ENCODE measurements around the gene HSD11B1L. TPM values are rescaled to one million over a fixed set of nuclear protein-coding genes. Genes with fewer than 3 reads are reported as not detected.
A peak's percentile ranks its signal among the peaks of the same experiment; 100 is the strongest.

HSD11B1L gene
- total RNA-seq, 1 donor from 2014 or later: 8.4 TPM

- Mint-ChIP-seq H3K36me3 (ENCODE audit: low read depth, unreplicated experiment) (peaks cover 9% of the 10 kb centered on the region), H3K27me3 (ENCODE audit: low read depth, unreplicated experiment) (no peaks in the 10 kb centered on the region), H3K4me1 (ENCODE audit: low read depth, unreplicated experiment) (peaks cover 4% of the 10 kb centered on the region), H3K27ac (ENCODE audit: unreplicated experiment) (no peak overlapping the region), H3K9me3 (ENCODE audit: unreplicated experiment) (no peaks in the 10 kb centered on the region), H3K4me3 (ENCODE audit: unreplicated experiment) (no peak overlapping the region)
- Histone ChIP-seq H3K4me2 (ENCODE audit: low read length) (no peak overlapping the region), H3K9ac (ENCODE audit: low read length) (no peak overlapping the region), H3K9me3 (ENCODE audit: insufficient read depth, low read depth, low read length) (no peaks in the 10 kb centered on the region), H3K4me1 (ENCODE audit: insufficient read depth, low read length) (no peaks in the 10 kb centered on the region), H4K20me1 (ENCODE audit: insufficient read depth, low read length) (peaks cover 5% of the 10 kb centered on the region), H3K27me3 (ENCODE audit: insufficient read depth, low read length) (no peaks in the 10 kb centered on the region), H3K27ac (ENCODE audit: low read depth, low read length) (no peak overlapping the region), H3K4me3 (ENCODE audit: insufficient read depth, low read depth, low read length) (no peak overlapping the region), H3K36me3 (ENCODE audit: insufficient read depth, low read length) (no peaks in the 10 kb centered on the region), H3K79me2 (ENCODE audit: insufficient read depth, low read length) (peaks cover 12% of the 10 kb centered on the region), H2AFZ (ENCODE audit: low read depth, low read length) (no peak overlapping the region)
- FAIRE-seq: no peak
- TF ChIP-seq EZH2 (IDR thresholded peaks at IDR 0.05; ENCODE audit: insufficient read depth, low read length): no peak
- TF ChIP-seq CTCF (IDR thresholded peaks at IDR 0.05; ENCODE audit: insufficient read depth, low read depth, low read length): no peak
- DNase-seq (ENCODE audit: low read depth): no peak
These were observed 4.1 kb upstream of the HSD11B1L start for GRCh38 chr19:5676772-5677105.

GRCh38 chr19:5677136-5677535, 3.7 kb upstream of the HSD11B1L start:
- Histone ChIP-seq H3K9ac (ENCODE audit: low read length) (no peak overlapping the region), H3K4me3 (ENCODE audit: insufficient read depth, low read depth, low read length) (no peak overlapping the region), H4K20me1 (ENCODE audit: insufficient read depth, low read length) (peaks cover 6% of the 10 kb centered on the region), H3K36me3 (ENCODE audit: insufficient read depth, low read length) (no peaks in the 10 kb centered on the region), H3K4me1 (ENCODE audit: insufficient read depth, low read length) (no peaks in the 10 kb centered on the region), H3K9me3 (ENCODE audit: insufficient read depth, low read depth, low read length) (no peaks in the 10 kb centered on the region), H2AFZ (ENCODE audit: low read depth, low read length) (no peak overlapping the region), H3K27ac (ENCODE audit: low read depth, low read length) (no peak overlapping the region), H3K27me3 (ENCODE audit: insufficient read depth, low read length) (no peaks in the 10 kb centered on the region), H3K79me2 (ENCODE audit: insufficient read depth, low read length) (peaks cover 12% of the 10 kb centered on the region), H3K4me2 (ENCODE audit: low read length) (no peak overlapping the region)
- Mint-ChIP-seq H3K36me3 (ENCODE audit: low read depth, unreplicated experiment) (peaks cover 5% of the 10 kb centered on the region), H3K27ac (ENCODE audit: unreplicated experiment) (no peak overlapping the region), H3K27me3 (ENCODE audit: low read depth, unreplicated experiment) (no peaks in the 10 kb centered on the region), H3K4me3 (ENCODE audit: unreplicated experiment) (no peak overlapping the region), H3K4me1 (ENCODE audit: low read depth, unreplicated experiment) (peaks cover 4% of the 10 kb centered on the region), H3K9me3 (ENCODE audit: unreplicated experiment) (no peaks in the 10 kb centered on the region)
- DNase-seq (ENCODE audit: low read depth): no peak
- no peak for FAIRE-seq
- TF ChIP-seq EZH2 (IDR thresholded peaks at IDR 0.05; ENCODE audit: insufficient read depth, low read length): no peak
- no peak for TF ChIP-seq CTCF (IDR thresholded peaks at IDR 0.05; ENCODE audit: insufficient read depth, low read depth, low read length)

- H3K4me1 Mint-ChIP-seq (ENCODE audit: low read depth, unreplicated experiment): peaks cover 4% of the 10 kb centered on the region
- no peaks in the 10 kb centered on the region for H3K27me3 Mint-ChIP-seq (ENCODE audit: low read depth, unreplicated experiment)
- Histone ChIP-seq H4K20me1 (ENCODE audit: insufficient read depth, low read length) (peaks cover 6% of the 10 kb centered on the region), H3K79me2 (ENCODE audit: insufficient read depth, low read length) (peaks cover 12% of the 10 kb centered on the region), H3K4me3 (ENCODE audit: insufficient read depth, low read depth, low read length) (no peak overlapping the region), H3K4me1 (ENCODE audit: insufficient read depth, low read length) (no peaks in the 10 kb centered on the region), H3K4me2 (ENCODE audit: low read length) (no peak overlapping the region), H3K36me3 (ENCODE audit: insufficient read depth, low read length) (no peaks in the 10 kb centered on the region), H3K27ac (ENCODE audit: low read depth, low read length) (no peak overlapping the region), H3K9ac (ENCODE audit: low read length) (no peak overlapping the region), H3K27me3 (ENCODE audit: insufficient read depth, low read length) (no peaks in the 10 kb centered on the region), H2AFZ (ENCODE audit: low read depth, low read length) (no peak overlapping the region), H3K9me3 (ENCODE audit: insufficient read depth, low read depth, low read length) (no peaks in the 10 kb centered on the region)
- DNase-seq (ENCODE audit: low read depth) (no peak), FAIRE-seq (no peak)
- H3K36me3 Mint-ChIP-seq (ENCODE audit: low read depth, unreplicated experiment): peaks cover 5% of the 10 kb centered on the region
- H3K4me3 Mint-ChIP-seq (ENCODE audit: unreplicated experiment): peak overlapping the region; percentile 57
- no peak overlapping the region for H3K27ac Mint-ChIP-seq (ENCODE audit: unreplicated experiment)
- no peak for TF ChIP-seq CTCF (IDR thresholded peaks at IDR 0.05; ENCODE audit: insufficient read depth, low read depth, low read length)
- TF ChIP-seq EZH2 (IDR thresholded peaks at IDR 0.05; ENCODE audit: insufficient read depth, low read length): no peak
- no peaks in the 10 kb centered on the region for H3K9me3 Mint-ChIP-seq (ENCODE audit: unreplicated experiment)
These were observed 3.2 kb upstream of the HSD11B1L start for GRCh38 chr19:5677580-5677979.

Data from astrocyte (in vitro differentiated cells and primary cell).